Panc1 (cell line): ENCODE results near the gene ZDHHC14.

Experiments
- POLR2AphosphoS5 ChIP-seq: IDR thresholded peaks from 2 replicates; pipeline ENCODE4 v1.6.1; 2012; ENCODE audit warnings: mild to moderate bottlenecking, low read depth, low read length, moderate library complexity
- SIN3A ChIP-seq: IDR thresholded peaks from 2 replicates; pipeline ENCODE4 v1.6.1; 2012; ENCODE audit warnings: low read depth, mild to moderate bottlenecking, low read length, moderate library complexity, borderline replicate concordance; ENCODE audit not compliant: insufficient read depth
- TCF7L2 ChIP-seq: IDR thresholded peaks from 2 replicates; pipeline ENCODE4 v1.6.1; 2011; ENCODE audit warnings: mild to moderate bottlenecking, low read depth, low read length, inconsistent platforms
- TF ChIP-seq, protein P1 (sequence below): fragments of 450-650 bp; IDR thresholded peaks from 2 replicates; pipeline ENCODE4 v1.5.1; 2017; ENCODE audit warnings: mild to moderate bottlenecking
- TF ChIP-seq, protein P2 (sequence below), 2 experiments: IDR thresholded peaks; 2 replicates each; pipeline ENCODE4 v1.6.1; 2011 to 2012; ENCODE audit warnings: low read depth in 2 of 2, control low read depth in 1 of 2, low read length in 1 of 2, mild to moderate bottlenecking in 1 of 2, moderate library complexity in 1 of 2; ENCODE audit not compliant: insufficient read depth in 1 of 2

DNA sequence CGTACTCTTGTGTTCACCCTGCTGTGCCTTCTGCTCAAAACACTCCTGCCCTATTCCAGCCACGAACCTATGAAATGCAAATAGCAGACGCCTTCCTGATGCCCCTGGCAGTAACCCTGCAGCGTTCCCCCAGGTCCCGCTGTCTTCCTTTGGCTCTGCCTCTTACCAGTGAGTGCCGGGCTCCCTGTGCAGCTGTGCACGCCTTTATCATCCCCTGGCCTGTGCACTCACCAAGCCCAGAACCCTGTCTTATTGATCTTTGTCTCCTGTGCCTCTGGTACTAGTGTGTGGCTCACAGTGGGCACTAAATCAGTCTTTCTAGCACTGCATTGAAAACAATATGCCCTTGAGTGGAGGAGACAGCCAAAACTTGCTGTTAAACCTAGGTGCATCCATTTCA, 19.7 kb downstream of the ZDHHC14 start:
- TF ChIP-seq, protein P1, sequence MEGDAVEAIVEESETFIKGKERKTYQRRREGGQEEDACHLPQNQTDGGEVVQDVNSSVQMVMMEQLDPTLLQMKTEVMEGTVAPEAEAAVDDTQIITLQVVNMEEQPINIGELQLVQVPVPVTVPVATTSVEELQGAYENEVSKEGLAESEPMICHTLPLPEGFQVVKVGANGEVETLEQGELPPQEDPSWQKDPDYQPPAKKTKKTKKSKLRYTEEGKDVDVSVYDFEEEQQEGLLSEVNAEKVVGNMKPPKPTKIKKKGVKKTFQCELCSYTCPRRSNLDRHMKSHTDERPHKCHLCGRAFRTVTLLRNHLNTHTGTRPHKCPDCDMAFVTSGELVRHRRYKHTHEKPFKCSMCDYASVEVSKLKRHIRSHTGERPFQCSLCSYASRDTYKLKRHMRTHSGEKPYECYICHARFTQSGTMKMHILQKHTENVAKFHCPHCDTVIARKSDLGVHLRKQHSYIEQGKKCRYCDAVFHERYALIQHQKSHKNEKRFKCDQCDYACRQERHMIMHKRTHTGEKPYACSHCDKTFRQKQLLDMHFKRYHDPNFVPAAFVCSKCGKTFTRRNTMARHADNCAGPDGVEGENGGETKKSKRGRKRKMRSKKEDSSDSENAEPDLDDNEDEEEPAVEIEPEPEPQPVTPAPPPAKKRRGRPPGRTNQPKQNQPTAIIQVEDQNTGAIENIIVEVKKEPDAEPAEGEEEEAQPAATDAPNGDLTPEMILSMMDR, result no peak
- TF ChIP-seq POLR2AphosphoS5 (no peak), SIN3A (no peak), TCF7L2 (no peak)
- TF ChIP-seq, protein P2, sequence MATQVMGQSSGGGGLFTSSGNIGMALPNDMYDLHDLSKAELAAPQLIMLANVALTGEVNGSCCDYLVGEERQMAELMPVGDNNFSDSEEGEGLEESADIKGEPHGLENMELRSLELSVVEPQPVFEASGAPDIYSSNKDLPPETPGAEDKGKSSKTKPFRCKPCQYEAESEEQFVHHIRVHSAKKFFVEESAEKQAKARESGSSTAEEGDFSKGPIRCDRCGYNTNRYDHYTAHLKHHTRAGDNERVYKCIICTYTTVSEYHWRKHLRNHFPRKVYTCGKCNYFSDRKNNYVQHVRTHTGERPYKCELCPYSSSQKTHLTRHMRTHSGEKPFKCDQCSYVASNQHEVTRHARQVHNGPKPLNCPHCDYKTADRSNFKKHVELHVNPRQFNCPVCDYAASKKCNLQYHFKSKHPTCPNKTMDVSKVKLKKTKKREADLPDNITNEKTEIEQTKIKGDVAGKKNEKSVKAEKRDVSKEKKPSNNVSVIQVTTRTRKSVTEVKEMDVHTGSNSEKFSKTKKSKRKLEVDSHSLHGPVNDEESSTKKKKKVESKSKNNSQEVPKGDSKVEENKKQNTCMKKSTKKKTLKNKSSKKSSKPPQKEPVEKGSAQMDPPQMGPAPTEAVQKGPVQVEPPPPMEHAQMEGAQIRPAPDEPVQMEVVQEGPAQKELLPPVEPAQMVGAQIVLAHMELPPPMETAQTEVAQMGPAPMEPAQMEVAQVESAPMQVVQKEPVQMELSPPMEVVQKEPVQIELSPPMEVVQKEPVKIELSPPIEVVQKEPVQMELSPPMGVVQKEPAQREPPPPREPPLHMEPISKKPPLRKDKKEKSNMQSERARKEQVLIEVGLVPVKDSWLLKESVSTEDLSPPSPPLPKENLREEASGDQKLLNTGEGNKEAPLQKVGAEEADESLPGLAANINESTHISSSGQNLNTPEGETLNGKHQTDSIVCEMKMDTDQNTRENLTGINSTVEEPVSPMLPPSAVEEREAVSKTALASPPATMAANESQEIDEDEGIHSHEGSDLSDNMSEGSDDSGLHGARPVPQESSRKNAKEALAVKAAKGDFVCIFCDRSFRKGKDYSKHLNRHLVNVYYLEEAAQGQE (IDR thresholded peaks at IDR 0.05; ENCODE audit: insufficient read depth in 1 of 2, low read depth in 2 of 2, low read length in 1 of 2), result no peak
